Activated gamma-delta T cell treated with Interleukin-2 at 50 U/mL for 16 hours (primary cell): ENCODE measurements around the gene ARHGAP22.

Experiments
- DNase-seq: peaks from one replicate; pipeline ENCODE4 v3.0.0-alpha.2; 2020

ARHGAP22 gene

GRCh38 chr10:48474765-48475365, 130.0 kb downstream of the ARHGAP22 start:
- no peak for DNase-seq

- DNase-seq = no peak
Observed at GRCh38 chr10:48473704-48474103, 131.2 kb downstream of the ARHGAP22 start.

DNA sequence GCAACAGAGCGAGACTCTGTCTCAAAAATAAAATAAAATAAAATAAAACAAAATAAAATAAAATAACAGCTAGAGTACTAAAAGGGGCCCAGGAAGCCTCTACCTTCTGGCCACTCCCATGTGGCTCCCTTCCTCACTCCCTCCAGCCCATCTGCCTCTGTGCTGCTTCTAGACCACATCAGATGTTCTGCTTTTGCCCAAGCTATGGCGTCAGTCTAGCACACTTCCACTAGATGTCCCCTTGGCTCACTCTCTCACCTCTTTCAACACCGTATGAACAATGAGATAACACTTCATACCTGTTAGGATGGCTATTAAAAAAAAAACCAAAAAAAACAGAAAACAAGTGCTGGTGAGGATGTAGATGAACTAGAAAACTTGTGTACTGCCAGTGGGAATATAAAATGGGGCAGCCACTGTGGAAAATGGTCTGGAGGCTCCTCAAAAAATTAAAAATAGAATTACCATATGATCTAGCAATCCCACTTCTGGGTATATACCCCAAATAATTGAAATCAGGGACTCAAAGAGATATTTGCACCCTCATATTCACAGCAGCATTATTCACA, 132.3 kb downstream of the ARHGAP22 start:
- DNase-seq = no peak

DNA sequence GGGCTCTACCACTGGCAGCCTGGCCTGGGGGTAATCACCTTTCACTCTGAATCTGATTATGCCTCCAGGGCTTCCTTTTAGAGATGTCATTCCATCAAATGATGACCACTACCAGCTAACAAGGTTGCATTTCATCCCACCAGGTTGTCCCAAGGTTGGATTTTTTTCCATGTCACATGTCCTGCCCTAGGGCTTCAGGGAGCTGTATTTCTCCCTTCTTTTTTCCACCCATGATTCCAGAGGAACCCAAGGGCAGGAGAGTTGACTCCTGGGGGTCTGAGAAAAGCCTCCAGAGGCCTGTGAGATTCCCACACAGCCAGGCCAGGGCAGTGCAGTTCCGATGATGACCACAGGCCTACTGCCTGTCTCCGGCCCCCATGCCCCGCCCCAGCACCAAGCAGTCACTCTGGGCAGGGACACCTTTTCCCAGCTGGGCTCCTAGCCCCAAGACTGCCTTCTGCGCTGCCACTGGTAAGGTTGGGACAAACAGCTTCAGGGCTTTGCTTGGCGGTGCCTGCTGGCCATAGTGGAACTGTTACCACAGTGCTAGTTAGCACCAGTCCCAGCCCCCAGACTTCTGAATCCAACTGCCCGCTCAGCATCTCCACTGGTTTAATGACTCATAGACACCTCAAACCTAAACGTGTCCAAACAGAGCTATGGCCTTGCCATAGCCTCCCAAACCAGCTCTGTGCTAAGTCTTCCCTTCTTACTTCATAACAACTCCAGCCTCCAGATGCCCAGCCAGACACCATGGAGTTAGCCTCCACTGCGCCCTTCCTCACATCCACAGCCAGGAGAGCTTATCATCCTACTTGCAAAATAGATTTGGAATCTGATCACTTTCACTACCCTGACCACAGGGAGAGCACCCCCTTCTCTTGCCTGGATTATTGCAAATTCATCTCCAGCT, 133.7 kb downstream of the ARHGAP22 start:
- no peak for DNase-seq

- DNase-seq = no peak
Observed at GRCh38 chr10:48470115-48470892, 134.6 kb downstream of the ARHGAP22 start.

- DNase-seq = no peak
Observed at GRCh38 chr10:48469516-48470020, 135.3 kb downstream of the ARHGAP22 start.

- no peak for DNase-seq
Observed at GRCh38 chr10:48468866-48469511, 135.9 kb downstream of the ARHGAP22 start.

GRCh38 chr10:48468130-48468790, 136.6 kb downstream of the ARHGAP22 start:
- no peak for DNase-seq

DNA sequence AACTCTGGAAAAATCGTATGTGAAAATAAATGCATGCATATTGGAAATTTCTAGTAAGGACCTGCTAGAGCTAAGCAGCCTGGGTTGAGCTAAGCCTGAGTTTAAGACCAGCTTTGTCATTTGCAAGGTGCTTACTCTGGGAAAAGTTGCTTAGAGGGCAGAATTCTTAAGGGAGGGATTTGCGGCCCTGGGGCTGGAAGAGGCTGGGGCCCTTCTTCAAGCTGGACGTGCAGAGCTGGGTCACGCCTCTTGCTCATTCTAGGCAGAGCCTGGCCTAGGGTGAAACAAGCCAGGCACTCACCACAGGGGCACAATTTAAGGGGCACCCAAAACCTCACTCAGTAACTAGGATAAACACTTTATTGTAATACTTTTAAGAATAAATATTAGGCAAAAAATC, 137.2 kb downstream of the ARHGAP22 start:
- no peak for DNase-seq

- DNase-seq = no peak
Observed at GRCh38 chr10:48466611-48467240, 138.1 kb downstream of the ARHGAP22 start.

DNA sequence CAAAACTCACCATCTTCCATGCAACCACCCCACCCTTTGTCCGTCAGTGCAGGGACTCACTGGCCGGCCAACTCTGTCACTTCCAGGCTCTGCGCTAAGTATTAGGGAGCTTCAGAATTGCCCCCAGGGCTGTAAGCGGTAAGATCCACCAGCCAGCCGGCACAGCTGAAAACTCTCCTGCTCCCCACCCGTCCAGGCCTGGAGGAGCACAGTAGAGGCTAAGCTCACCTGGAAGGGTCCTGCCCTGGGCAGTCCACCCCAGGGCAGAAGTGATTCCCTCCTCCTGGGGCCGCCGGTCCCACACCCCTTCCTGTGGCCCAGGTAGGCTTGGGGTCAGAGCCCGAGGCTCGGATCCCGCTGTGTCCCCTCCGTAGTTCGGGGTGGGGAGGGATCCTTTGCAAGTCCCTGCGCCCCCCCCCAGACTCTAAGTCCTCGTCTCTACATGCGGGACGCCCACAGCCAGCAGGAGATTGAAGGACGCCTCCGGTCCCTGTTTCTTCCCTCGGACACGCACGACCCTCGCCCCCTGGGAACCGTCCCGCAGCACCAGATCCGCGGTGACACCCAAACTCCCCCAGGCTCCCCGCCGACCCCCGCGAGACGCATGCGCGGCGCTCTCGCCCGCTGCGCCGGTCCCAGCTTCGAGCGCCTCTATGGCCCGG, 138.9 kb downstream of the ARHGAP22 start:
- no peak for DNase-seq

DNA sequence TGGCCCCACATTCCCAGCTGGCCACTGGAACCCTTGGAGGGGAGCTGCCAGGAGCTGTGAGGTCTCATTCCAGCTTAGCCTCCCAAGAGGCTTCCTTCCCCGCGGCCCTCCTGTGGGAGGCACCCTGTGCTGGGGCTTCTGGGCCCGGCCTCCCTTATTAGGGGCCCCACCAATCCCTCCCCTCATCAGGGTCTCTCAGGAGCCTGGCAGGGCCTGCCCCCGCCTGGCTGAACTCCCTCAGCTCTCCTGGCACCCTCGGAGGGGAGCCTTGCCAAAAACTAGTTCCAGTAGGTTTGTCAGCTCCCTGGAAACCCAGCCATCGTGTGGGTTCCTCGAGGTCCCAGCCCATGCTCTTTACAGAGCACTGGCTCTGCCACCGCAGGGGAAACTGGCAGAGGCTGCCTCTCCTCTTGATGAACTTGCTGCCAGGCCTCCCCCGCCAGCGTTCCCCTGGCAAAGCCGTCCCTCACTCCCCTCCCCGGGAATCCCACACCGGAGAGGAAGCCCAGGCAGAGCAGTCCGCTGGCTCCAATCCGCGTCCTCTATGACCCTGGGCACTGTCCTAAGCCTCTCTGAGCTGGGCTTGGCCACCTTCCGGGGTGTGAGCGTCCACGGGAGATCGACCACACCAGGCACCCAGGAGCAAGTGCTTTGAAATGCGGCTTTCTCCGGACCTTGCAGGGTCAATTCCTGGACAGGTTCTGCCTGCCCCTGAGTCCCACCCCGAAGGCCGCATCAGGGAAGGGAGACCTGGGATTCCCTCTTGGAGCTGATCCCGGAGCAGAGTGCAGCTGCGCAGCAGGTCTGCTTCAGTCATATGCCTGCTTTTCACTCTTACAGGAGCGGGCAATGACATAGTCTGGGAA, 139.8 kb downstream of the ARHGAP22 start:
- DNase-seq = no peak

- DNase-seq = no peak
Observed at GRCh38 chr10:48464121-48464870, 140.6 kb downstream of the ARHGAP22 start.

GRCh38 chr10:48463318-48464003, 141.4 kb downstream of the ARHGAP22 start:
- DNase-seq = no peak

DNA sequence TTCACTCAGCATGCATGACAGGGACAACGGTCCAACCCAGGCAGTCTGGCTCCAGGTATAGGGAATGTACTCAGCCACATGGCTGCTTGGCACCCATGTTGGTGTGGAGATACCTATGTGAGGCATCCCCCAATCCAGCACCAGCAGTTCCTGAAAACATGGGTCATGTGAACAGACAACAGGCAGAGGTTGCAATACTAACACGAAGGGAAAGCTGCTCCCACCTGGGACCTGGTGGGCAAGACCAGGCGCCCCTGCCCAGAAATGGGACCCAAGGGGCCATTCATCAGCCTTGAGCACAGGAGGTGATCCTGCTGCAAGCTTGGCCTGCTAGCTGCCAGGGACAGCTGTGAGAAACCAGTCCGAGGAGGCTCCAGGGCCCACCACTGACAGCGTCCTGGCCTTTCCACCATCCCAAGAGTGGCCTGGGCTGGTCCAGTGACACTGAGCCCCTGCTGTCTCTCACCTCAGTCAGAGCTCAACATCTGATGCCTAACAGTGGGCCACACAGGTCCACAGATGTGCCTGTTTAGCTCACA, 142.3 kb downstream of the ARHGAP22 start:
- DNase-seq = no peak

- DNase-seq = no peak
Observed at GRCh38 chr10:48461623-48462481, 143.0 kb downstream of the ARHGAP22 start.

DNA sequence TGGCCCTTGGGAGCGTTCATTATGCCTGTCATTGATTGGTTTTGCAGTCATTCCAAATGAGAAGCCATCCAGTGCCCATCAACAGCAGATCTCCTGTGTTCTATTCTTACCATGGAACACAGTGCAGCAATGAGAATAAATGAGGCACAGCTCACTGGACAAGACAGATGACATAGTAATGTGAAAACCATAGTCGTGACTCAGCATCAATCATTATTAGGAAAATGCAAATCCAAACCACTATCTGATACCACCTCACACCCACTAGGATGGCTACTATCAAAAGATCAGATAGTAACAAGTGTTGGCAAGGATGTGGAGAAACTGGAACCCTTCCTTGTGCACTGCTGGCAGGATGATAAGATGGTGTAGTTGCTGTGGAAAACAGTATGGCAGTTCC, 144.7 kb downstream of the ARHGAP22 start:
- no peak for DNase-seq
